H1 (cell line): Measurements from ENCODE around the gene DENND10. TPM values are rescaled to one million over a fixed set of nuclear protein-coding genes. Genes with fewer than 3 reads are reported as not detected.

ENCODE experiments used
- EP300 ChIP-seq, 2 experiments: IDR thresholded peaks; 1 replicate in 1 of 2; 2 replicates in 1 of 2; pipeline ENCODE4 v1.6.1; 2011 to 2012; ENCODE audit warnings: low read depth in 2 of 2, low read length in 2 of 2, mild to moderate bottlenecking in 2 of 2, borderline replicate concordance in 1 of 2, inconsistent platforms in 1 of 2, moderate library complexity in 1 of 2
- GTF2F1 ChIP-seq: IDR thresholded peaks from 2 replicates; pipeline ENCODE4 v1.6.1; 2012; ENCODE audit warnings: low read depth, low read length, improper control_type of control experiment, borderline replicate concordance
- HDAC6 ChIP-seq: IDR thresholded peaks from one replicate; pipeline ENCODE4 v1.7.1; 2012; ENCODE audit warnings: low read depth, mild to moderate bottlenecking, inconsistent platforms, low read length, moderate library complexity
- SAP30 ChIP-seq: fragments of 300-600 bp; sonication (generic); IDR thresholded peaks from 2 replicates; pipeline ENCODE4 v1.7.1; 2012; ENCODE audit warnings: low read length, moderate library complexity, mild to moderate bottlenecking, inconsistent platforms; ENCODE audit not compliant: insufficient read depth, insufficient replicate concordance
- SP1 ChIP-seq: IDR thresholded peaks from 2 replicates; pipeline ENCODE4 v1.6.1; 2011; ENCODE audit warnings: low read depth, low read length
- polyA plus RNA-seq, 7 experiments: library from polyadenylated mRNA; depleted of rRNA in 3 of 7; stranded (reverse) in 5 of 7; unstranded in 2 of 7; fragments of >200 nt in 5 of 7; fragments of 200-250 nt in 2 of 7; gene quantifications; 1 replicate in 5 of 7; 2 replicates in 1 of 7; 4 replicates in 1 of 7; pipeline versions ENCODE4 v1.2.1 to v1.2.3, GENCODE V29; 2011 to 2013; ENCODE audit warnings: missing spikeins in 2 of 7, mixed read lengths in 2 of 7
- total RNA-seq: library from RNA; stranded (reverse); fragmentation: NEBNext Ultra II Directional; extraction: Animal tissue kit (Norgen Biotek cat#: 25700); gene quantifications from 2 replicates; pipeline ENCODE4 v1.2.1, GENCODE V29; 2021

Gene DENND10
- total and polyA plus RNA-seq, 2 of the 8 experiments (the other 6 are each of a cell fraction or from before 2014, with no cell fraction given) = 49.3 to 64.4 TPM

GRCh38 chr10:119090968-119091367, 12.9 kb upstream of the DENND10 start (continued):
- no peak for TF ChIP-seq GTF2F1
- TF ChIP-seq SAP30 = no peak
- TF ChIP-seq HDAC6 = no peak
- TF ChIP-seq SP1 = no peak
- TF ChIP-seq EP300 (IDR thresholded peaks at IDR 0.05; ENCODE audit: borderline replicate concordance in 1 of 2, low read depth in 2 of 2, low read length in 2 of 2) = no peak
